Measurements from ENCODE around the gene TRIM46.
A peak's percentile ranks its signal among the peaks of the same experiment; 100 is the strongest.

The TRIM46 gene, protein sequence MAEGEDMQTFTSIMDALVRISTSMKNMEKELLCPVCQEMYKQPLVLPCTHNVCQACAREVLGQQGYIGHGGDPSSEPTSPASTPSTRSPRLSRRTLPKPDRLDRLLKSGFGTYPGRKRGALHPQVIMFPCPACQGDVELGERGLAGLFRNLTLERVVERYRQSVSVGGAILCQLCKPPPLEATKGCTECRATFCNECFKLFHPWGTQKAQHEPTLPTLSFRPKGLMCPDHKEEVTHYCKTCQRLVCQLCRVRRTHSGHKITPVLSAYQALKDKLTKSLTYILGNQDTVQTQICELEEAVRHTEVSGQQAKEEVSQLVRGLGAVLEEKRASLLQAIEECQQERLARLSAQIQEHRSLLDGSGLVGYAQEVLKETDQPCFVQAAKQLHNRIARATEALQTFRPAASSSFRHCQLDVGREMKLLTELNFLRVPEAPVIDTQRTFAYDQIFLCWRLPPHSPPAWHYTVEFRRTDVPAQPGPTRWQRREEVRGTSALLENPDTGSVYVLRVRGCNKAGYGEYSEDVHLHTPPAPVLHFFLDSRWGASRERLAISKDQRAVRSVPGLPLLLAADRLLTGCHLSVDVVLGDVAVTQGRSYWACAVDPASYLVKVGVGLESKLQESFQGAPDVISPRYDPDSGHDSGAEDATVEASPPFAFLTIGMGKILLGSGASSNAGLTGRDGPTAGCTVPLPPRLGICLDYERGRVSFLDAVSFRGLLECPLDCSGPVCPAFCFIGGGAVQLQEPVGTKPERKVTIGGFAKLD

DNA sequence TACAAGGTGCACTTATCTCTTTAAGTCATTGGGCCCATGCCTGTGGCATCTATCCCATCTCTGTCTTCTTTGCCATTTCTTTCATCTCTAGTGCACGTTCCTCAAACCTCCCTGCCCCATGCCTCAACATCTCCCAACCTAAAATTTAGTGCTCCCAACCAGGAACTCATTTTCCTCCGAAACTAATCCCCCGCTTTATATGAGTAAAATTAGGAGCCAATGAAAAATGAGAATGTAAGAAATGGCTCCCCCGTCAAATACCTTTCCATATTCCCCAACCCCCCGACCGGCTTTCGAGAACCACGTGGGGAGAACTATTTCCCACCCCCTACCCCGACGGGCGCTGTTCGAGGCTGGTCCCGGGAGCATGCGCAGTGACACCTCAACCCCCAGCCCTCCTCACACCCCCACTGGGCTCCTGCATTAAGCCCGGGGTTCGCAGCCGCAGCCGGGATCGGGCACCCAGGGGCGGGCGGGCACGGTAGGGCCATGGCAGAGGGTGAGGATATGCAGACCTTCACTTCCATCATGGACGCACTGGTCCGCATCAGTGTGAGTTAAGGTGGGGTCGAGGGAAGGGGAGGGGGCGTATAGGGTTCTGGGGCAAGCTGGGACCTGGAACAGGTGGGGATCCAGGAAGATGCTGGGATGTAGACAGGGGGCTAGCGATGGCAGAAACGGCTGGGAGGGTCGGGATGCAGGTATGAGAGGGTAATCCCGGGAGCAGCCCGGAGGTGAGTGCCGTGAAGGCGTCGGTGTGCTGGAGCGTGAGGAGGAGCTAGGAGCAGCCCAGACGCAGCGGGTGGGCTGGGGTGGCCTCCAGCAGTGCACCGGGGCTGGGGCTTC lies at the start of gene TRIM46:
TSS of gene TRIM46 (plus strand) at position 372 of the 846 bp plus-strand sequence. CDS start at position 490, 118 bp downstream.
- peak; percentile 79 for DNase-seq (ENCODE audit: low read depth)

GRCh38 chr1:155124503-155125463 lies 48.9 kb upstream of the TRIM46 start:
- peak; percentile 76 for DNase-seq (ENCODE audit: low read depth)

DNA sequence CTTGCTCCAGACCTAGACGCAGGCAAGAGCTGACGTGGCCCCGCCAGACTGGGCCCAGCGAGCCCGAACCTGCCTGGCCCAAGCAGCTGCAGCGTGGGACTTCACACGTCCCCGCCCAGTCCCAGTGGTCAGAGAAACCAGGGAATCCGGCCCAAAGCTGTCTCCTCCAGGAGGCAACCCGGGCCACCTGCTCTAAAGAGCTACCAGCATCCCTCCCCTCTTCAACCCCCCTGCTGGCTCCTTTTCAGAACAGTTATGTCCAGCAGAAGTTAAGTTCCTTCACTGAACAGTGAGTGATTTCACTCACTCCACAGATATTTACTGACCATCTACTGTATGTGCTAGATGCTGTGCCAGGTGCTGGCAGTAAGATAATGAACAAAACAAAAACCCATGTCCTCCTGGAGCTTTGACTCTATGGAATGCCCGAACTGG lies 48.1 kb upstream of the TRIM46 start:
- DNase-seq (ENCODE audit: low read depth) = no peak

- peak; percentile 30 for DNase-seq (ENCODE audit: low read depth)
Observed at GRCh38 chr1:155125946-155126555, 47.6 kb upstream of the TRIM46 start.

DNA sequence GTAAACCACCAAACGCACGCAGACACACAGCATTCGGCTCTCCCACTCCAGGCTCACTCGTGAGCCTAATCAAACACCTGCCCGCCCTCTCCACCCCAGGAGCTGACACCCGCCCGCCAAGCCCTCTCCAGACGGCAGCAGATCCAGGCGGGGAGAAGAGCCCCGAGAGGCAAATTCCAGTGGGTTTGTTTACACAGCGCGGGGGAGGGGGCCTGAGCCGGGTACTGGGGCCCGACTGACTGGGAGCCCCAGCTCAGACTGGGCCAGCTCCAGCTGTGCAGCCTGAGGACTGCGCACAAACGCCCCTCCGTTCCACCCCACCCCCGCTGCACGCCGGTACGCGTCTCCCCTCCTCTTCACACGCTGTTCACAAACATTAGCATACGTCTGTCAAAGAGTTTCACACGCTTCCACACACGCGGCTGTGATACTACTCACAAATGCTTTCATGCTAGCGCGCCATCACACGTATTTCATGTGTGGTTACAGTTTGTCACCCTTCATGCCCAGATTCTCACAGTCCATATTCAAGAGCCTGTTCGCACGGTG lies 47.0 kb upstream of the TRIM46 start:
- peak; percentile 35 for DNase-seq (ENCODE audit: low read depth)

DNA sequence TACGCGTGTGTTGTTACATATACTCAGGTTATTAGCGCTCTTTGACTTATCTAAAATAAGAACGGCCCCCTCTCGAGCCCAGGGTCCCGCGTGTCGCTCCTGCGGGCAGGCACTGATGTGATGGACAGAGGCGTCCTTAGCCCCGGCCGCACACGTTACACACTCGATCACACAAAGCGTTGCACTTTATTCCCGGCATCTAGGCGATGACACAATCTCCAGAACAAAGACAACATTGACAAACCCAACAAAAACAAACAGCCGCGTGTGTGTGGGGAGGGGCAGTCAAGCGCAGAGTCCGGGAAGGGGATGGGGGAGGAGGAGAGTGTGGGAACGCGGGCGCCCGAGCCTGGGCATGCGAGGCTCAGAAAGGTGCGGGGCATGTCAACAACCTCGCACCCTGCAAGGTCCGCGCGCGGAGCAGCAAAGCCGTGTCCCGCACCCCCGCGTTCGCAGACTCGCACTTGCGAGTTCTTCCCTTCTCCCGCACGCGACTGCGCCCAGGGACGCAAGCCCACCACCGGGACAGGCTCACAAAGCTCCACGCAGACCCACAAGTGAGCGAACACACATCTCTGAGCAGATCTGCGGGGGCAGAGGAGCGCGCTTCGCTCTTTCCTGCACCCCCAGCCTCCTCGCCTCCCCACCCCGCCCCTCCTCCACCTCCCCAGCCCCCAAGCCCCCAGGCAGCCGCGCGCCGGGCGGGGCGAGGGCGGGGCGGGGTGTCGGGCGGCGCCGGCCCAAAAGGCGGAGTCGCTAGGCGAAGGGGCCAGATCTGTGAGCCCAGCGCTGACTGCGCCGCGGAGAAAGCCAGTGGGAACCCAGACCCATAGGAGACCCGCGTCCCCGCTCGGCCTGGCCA lies 46.3 kb upstream of the TRIM46 start, which contains the start of gene EFNA1:
TSS of gene EFNA1 (plus strand) at position 772 of the 862 bp plus-strand sequence. CDS start 102 bp downstream, outside the sequence.
- DNase-seq (ENCODE audit: low read depth) = peak; percentile 62

DNA sequence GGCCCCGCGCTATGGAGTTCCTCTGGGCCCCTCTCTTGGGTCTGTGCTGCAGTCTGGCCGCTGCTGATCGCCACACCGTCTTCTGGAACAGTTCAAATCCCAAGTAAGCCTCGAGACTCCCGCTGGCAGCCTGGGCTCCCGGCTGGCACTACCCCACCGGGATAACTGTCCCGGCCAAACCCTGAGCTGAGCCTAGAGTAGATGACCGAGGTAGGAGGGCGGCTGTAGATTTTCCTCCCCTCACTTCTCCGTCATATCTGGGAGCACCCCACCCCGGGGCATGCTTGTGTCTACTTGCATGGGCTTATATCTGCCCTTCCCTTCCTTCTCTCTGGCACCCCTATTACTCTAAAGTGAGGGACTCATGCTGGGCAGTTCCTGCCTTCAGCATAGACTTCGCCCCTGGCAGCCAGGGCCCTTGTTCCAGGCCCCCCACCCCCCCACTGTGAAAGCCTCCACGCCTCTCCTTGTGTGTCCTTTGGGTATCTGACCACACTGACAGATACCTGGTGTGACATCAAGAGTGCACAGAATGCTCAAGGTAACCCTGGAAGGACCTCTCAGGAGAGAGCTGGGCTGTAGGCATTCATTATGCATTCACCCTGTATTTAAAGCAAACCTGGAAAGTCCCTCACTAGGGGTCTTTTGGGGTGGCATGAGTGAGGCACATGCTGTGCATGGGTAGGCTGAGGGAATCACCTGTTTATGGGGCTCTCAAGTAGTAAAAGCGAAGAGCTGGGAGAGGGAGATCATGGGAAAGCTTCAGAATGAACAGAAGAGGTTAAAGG lies 45.5 kb upstream of the TRIM46 start:
- DNase-seq (ENCODE audit: low read depth) = no peak

DNA sequence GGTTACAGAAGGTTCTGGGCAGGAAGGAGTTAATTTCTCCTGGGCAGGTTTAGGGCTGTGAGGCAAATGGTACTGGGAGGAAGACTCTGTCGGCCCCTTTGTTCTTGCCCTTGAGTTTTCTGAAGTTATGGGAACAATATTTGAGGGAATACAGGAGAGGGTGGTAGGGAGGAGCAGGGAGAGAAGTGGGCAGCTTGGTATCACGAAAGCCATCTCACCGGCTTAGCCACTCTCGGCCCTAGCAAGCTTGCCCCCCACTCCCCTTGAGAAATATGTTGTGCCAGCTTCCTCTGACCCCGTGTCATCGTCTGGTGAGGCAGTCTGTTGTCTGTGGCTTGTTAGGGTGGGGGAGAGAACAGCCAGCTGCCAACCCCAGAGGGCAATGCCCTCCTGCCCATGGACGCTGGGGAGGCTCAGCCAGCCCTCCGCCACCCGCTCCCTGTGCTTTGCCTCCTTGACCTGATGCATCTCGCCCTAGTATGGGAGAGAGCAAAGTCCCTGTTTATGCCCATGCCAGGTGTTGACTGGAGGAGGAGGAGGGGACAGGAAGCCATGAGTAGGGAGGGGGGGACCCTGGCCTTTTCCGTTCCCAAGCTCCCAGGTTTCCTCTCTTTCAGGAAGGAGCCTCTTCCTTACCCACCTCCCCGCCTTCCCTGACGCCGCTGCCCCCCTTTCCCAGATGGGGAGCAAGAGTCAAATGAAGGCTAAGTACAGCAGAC lies 44.7 kb upstream of the TRIM46 start:
- DNase-seq (ENCODE audit: low read depth) = no peak

DNA sequence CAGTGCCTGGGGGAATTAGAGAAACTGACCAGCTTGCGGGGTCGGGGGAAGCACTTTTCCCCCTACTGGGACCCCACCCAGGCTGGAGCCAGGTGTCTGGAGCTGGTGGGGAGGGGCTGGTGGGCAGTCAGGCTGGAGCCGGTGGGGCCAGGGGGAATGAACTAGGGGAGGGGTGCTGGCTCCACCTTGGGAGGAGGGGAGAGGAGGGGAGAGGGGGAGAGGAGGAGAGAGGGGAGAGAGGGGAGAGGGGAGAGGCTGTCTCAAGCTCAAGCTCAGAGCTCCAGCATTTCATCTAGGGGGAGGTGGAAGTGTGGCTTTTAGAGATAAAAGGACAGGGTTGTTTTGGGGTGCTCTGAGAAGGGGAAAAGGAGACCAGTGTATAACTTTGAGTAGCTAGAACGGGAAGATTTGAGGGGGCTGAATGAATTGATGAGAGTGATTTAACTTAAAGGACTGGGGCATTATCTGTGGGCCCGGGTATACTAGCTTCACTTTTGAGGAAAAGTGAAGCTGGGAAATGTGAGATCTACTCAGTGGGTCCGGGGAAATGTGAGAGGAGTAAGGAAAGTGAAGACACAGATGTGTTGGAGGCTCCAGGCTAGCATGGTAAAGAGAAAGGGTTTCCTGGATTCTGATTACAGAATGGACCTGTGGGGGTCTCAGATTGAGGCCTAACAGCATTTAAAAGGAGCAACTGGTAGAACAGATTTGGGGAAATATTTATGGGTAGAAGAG lies 43.2 kb upstream of the TRIM46 start:
- no peak for DNase-seq (ENCODE audit: low read depth)

GRCh38 chr1:155131285-155131684 lies 42.4 kb upstream of the TRIM46 start:
- DNase-seq (ENCODE audit: low read depth) = no peak

GRCh38 chr1:155131856-155132255 lies 41.8 kb upstream of the TRIM46 start:
- DNase-seq (ENCODE audit: low read depth) = no peak

GRCh38 chr1:155133799-155134281 lies 39.8 kb upstream of the TRIM46 start:
- DNase-seq (ENCODE audit: low read depth) = no peak

- DNase-seq (ENCODE audit: low read depth) = no peak
Observed at GRCh38 chr1:155134322-155134721, 39.3 kb upstream of the TRIM46 start.

DNA sequence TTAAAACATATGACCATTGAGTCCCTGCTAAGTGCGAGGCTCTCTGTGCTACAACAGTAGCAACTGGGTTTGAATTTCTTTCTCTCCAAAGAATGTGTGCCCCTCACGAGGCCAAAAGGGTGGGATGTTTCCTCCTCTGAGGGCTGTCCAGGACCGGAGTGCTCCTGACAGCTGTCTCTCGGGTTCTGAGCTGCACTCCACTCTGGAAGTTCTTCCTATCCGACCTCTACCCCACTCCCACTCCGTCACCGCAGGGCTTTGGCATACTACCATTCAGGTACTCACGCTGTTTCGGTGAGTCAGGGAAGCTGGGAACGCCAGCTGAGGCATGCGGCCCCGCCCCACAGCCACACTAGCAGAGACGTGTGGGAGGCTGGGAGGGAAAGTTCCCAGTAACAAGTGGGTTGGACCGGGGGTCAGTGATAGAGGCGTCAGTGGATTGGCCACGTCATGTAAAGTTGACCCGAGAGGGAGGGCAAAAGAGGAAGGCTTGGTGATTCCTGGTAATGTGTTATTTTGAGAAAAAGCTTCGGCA lies 38.7 kb upstream of the TRIM46 start:
- DNase-seq (ENCODE audit: low read depth) = peak; percentile 94

DNA sequence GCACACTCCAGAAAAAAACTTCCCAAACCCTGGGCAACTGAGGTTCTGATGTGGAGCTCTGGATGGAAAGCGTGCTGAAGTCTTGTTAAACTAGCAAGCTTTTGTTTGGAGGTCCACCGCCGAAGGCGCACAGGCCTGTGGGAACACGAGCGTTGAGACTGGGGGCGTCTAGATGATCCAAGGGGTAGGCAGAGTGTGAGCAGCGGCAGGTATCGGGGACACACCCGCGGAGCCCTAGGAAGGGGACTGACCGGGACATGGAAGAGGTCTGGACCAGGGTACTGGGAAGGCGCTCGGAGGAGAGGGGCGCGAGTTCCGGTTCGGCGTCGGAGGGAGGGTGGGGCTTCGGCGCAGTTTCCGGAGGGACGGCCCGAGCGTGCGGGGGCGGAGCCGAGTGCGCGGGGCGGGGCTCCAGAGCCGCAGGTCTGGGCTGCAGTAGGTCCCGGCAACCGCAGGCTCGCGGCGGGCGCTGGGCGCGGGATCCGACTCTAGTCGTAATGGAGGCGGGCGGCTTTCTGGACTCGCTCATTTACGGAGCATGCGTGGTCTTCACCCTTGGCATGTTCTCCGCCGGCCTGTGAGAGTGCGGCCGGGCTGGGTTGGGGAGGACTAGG lies 38.1 kb upstream of the TRIM46 start, which contains the start of gene SLC50A1:
TSS of gene SLC50A1 (plus strand) at position 438 of the 614 bp plus-strand sequence. CDS start at position 498, 60 bp downstream.
- DNase-seq (ENCODE audit: low read depth) = peak; percentile 94

GRCh38 chr1:155136748-155137147 lies 36.9 kb upstream of the TRIM46 start:
- DNase-seq (ENCODE audit: low read depth) = no peak
